ENCODE data around the gene CDK2AP2.

GRCh38 chr11:67465189-67465510 lies 42.8 kb downstream of the CDK2AP2 start:
- TF ChIP-seq POLR2A (IDR thresholded peaks at IDR 0.05) (no peak), CTCF (IDR thresholded peaks at IDR 0.05) (no peak)

Measured in prostate gland (tissue), 2 donors.